Endothelial cell of umbilical vein (primary cell): ENCODE results near the gene KCNMB2. TPM values are rescaled to one million over a fixed set of nuclear protein-coding genes. Genes with fewer than 3 reads are reported as not detected.
A peak's percentile ranks its signal among the peaks of the same experiment; 100 is the strongest.

Experiments
- BruUV-seq: library from RNA; stranded (reverse); fragments of 400-500 nt; replicated peaks from 2 replicates; lab custom pipeline; 2021; lab: Mats Ljungman, UMichigan
- CTCF ChIA-PET: fragments of 300-600, 350-600 bp; sonication (Branson Sonifier 250); formaldehyde crosslinking; loops from one replicate; lab custom pipeline; 2021; ENCODE audit warnings: antibody characterized with exemption, inconsistent platforms; lab: Charles Lee
- POLR2A ChIA-PET: fragments of 300-600, 350-600 bp; sonication (Branson Sonifier 250); formaldehyde crosslinking; loops from one replicate; lab custom pipeline; 2021; ENCODE audit warnings: antibody characterized with exemption, inconsistent platforms; lab: Charles Lee
- DNase-seq: peaks from one replicate; pipeline ENCODE4 v3.0.0-alpha.2; 2011; ENCODE audit warnings: low read depth, low spot score
- FAIRE-seq: peaks from 2 replicates; lab custom pipeline; 2011; peaks lifted over from hg19 to GRCh38; lab: Jason Lieb, UNC
- H2AFZ ChIP-seq: 2 replicates; pipeline ENCODE4 v1.6.0; 2012; ENCODE audit warnings: low read depth, low read length, control low read depth, inconsistent platforms
- H3K27ac ChIP-seq: 2 replicates; pipeline ENCODE4 v1.5.1; 2011; ENCODE audit warnings: low read depth, mild to moderate bottlenecking, control low read depth, low read length, moderate library complexity; ENCODE audit not compliant: insufficient read depth
- H3K27me3 ChIP-seq, 2 experiments: 2 replicates each; pipeline versions ENCODE4 v1.6.0 to v1.6.1; 2011; ENCODE audit warnings: low read length in 2 of 2, mixed read lengths in 1 of 2; ENCODE audit not compliant: control insufficient read depth in 2 of 2, insufficient read depth in 2 of 2
- H3K36me3 ChIP-seq, 2 experiments: 2 replicates in 1 of 2; 3 replicates in 1 of 2; pipeline ENCODE4 v1.5.1; 2011; ENCODE audit warnings: low read length in 2 of 2, mild to moderate bottlenecking in 1 of 2, moderate library complexity in 1 of 2; ENCODE audit not compliant: control insufficient read depth in 2 of 2, insufficient read depth in 2 of 2; ENCODE audit errors: extremely low read depth in 1 of 2
- H3K4me1 ChIP-seq: 3 replicates; pipeline ENCODE4 v1.5.1; 2011; ENCODE audit warnings: mild to moderate bottlenecking, low read length; ENCODE audit not compliant: control insufficient read depth, insufficient read depth; ENCODE audit errors: extremely low read depth
- H3K4me2 ChIP-seq: 2 replicates; pipeline ENCODE4 v1.6.1; 2011; ENCODE audit warnings: low read length, control low read depth, mixed read lengths; ENCODE audit not compliant: insufficient read depth
- H3K4me3 ChIP-seq, 3 experiments: fragments of 200-600 bp in 1 of 3; sonication (generic), shearing (Covaris generic) in 1 of 3; replicated peaks in 1 of 3; 2 replicates each; pipeline ENCODE4 v1.5.1; 2011 to 2016; ENCODE audit warnings: control low read depth in 3 of 3, low read length in 3 of 3, mild to moderate bottlenecking in 2 of 3, inconsistent platforms in 1 of 3, low read depth in 1 of 3, moderate library complexity in 1 of 3; ENCODE audit not compliant: insufficient read depth in 1 of 3
- H3K79me2 ChIP-seq: 2 replicates; pipeline ENCODE4 v1.6.0; 2012; ENCODE audit warnings: low read length, inconsistent platforms; ENCODE audit not compliant: control insufficient read depth, insufficient read depth
- H3K9ac ChIP-seq: replicated peaks from 2 replicates; pipeline ENCODE3; 2011; ENCODE audit warnings: low read length, control low read depth; ENCODE audit not compliant: insufficient read depth; ENCODE audit errors: extremely low read depth
- H3K9me1 ChIP-seq: replicated peaks from 3 replicates; pipeline ENCODE4 v1.6.0; 2011; ENCODE audit warnings: mild to moderate bottlenecking, low read length; ENCODE audit not compliant: control insufficient read depth, insufficient read depth; ENCODE audit errors: extremely low read depth
- H3K9me3 ChIP-seq: replicated peaks from 2 replicates; pipeline ENCODE4 v1.5.1; 2012; ENCODE audit warnings: low read length, inconsistent platforms; ENCODE audit not compliant: control insufficient read depth, insufficient read depth
- H4K20me1 ChIP-seq: replicated peaks from 2 replicates; pipeline ENCODE3; 2011; ENCODE audit warnings: mild to moderate bottlenecking, low read length; ENCODE audit not compliant: control insufficient read depth, insufficient read depth; ENCODE audit errors: extremely low read depth
- EZH2 ChIP-seq: IDR thresholded peaks from 2 replicates; pipeline ENCODE4 v1.6.1; 2012; ENCODE audit warnings: borderline replicate concordance, low read depth, mild to moderate bottlenecking, moderate library complexity, low read length, inconsistent platforms; ENCODE audit not compliant: severe bottlenecking
- FOS ChIP-seq: IDR thresholded peaks from 2 replicates; pipeline ENCODE4 v1.6.1; 2011; ENCODE audit warnings: mild to moderate bottlenecking, low read length, moderate library complexity, borderline replicate concordance; ENCODE audit not compliant: insufficient read depth
- GATA2 ChIP-seq: IDR thresholded peaks from 2 replicates; pipeline ENCODE4 v1.7.0; 2011; ENCODE audit warnings: low read depth, mild to moderate bottlenecking, moderate library complexity, mixed read lengths, low read length; ENCODE audit not compliant: insufficient read length, insufficient read depth
- JUN ChIP-seq: IDR thresholded peaks from 2 replicates; pipeline ENCODE4 v1.6.1; 2011; ENCODE audit warnings: borderline replicate concordance, low read depth; ENCODE audit not compliant: insufficient read length, insufficient read depth
- MYC ChIP-seq: IDR thresholded peaks from one replicate; pipeline ENCODE4 v1.6.1; 2011; ENCODE audit warnings: mild to moderate bottlenecking, low read depth, low read length
- POLR2A ChIP-seq: IDR thresholded peaks from 2 replicates; pipeline ENCODE4 v1.6.1; 2012; ENCODE audit warnings: low read depth, mild to moderate bottlenecking, control low read depth, low read length
- POLR2AphosphoS5 ChIP-seq: IDR thresholded peaks from 2 replicates; pipeline ENCODE4 v1.6.1; 2012; ENCODE audit warnings: low read depth, mild to moderate bottlenecking, control low read depth, low read length, moderate library complexity; ENCODE audit not compliant: insufficient read depth
- dilution Hi-C: fragments of 300-500 bp; cut with MboI; formaldehyde crosslinking; loops from one replicate; pipeline ENCODE4 v1.15.0; 2019; ENCODE audit warnings: low sequenced_read_pairs; ENCODE audit not compliant: extremely low pct_ligation_motif_present
- intact Hi-C: fragments of 100-400 bp; cut with micrococcal nuclease; formaldehyde crosslinking; loops from one replicate; pipeline ENCODE4 v1.10.0; 2022
- polyA plus RNA-seq, 4 experiments: library from polyadenylated mRNA; depleted of rRNA in 3 of 4; stranded (reverse) in 3 of 4; unstranded in 1 of 4; fragments of >200 nt; gene quantifications; 2 replicates each; pipeline versions ENCODE4 v1.2.1 to v1.2.3, GENCODE V29; 2011 to 2012; ENCODE audit warnings: missing spikeins in 1 of 4
- total RNA-seq: library from RNA; stranded (reverse); gene quantifications from 2 replicates; pipeline ENCODE4 v1.2.3, GENCODE V29; 2021
- TF ChIP-seq, protein P1 (sequence below), 2 donors: IDR thresholded peaks; 1 replicate in 1 of 2; 2 replicates in 1 of 2; pipeline ENCODE4 v1.5.1; 2011; ENCODE audit warnings: low read length in 2 of 2, mild to moderate bottlenecking in 2 of 2, moderate library complexity in 2 of 2, control low read depth in 1 of 2, inconsistent platforms in 1 of 2, low read depth in 1 of 2; ENCODE audit not compliant: insufficient read depth in 1 of 2; ENCODE audit errors: extremely low read depth in 1 of 2
- TF ChIP-seq, protein P2 (sequence below): IDR thresholded peaks from 2 replicates; pipeline ENCODE4 v1.6.1; 2011; ENCODE audit not compliant: insufficient read depth, insufficient read length

KCNMB2 gene
- total and polyA plus RNA-seq, 2 donors (not counting 3 experiments of a cell fraction or from before 2014, with no cell fraction given): not detected

DNA sequence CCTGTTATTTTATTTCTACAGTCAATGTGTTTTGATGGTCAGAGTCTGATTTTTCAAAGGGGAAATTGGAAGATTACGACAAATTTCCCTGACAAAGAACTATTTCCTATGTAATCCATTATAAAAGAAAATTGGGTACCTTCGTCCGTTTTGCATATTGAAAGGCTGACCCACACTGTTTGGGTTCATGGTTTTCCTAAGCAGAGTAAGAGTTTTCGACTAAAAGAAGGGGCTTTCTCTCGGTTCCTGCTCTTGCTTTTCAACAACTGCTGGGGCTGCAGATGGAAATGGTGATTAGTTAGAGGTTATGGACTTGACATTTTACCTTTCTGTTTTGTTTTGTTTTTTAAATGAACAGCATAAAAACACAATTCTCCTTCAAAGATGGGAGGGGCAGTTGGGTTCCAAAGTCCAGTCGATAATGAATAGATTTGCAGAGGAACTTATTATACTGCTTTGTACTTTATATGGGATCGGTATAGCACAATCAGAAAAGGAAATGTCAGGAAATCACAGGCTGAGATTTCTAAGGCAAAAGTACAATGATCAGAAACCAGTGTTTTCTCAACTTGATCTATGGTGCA, 978 bp downstream of the KCNMB2 start:
- dilution Hi-C loops (no loop called here), intact Hi-C loops (no loop called here)
- peak; percentile 5 for DNase-seq
- no TSS peak for BruUV-seq
- ChIA-PET CTCF (no interaction called here), POLR2A (no interaction called here)
- peaks cover 16% of the 10 kb centered on the region for H3K4me1 ChIP-seq
- peak overlapping the region; percentile 22 for H2AFZ ChIP-seq
- no peaks in the 10 kb centered on the region for H3K9me3 ChIP-seq
- H3K9me1 ChIP-seq: peaks cover 2% of the 10 kb centered on the region
- no peaks in the 10 kb centered on the region for H3K79me2 ChIP-seq
- peaks cover 2 to 3% of the 10 kb centered on the region in 2 experiments for H3K27me3 ChIP-seq
- no peaks in the 10 kb centered on the region for H3K36me3 ChIP-seq
- H4K20me1 ChIP-seq: no peaks in the 10 kb centered on the region
- H3K4me3 ChIP-seq: peak overlapping the region in 1 of 3 experiments; percentile 67
- TF ChIP-seq GATA2: no peak
- no peak for TF ChIP-seq EZH2
- TF ChIP-seq POLR2A: no peak
- TF ChIP-seq, protein P1, sequence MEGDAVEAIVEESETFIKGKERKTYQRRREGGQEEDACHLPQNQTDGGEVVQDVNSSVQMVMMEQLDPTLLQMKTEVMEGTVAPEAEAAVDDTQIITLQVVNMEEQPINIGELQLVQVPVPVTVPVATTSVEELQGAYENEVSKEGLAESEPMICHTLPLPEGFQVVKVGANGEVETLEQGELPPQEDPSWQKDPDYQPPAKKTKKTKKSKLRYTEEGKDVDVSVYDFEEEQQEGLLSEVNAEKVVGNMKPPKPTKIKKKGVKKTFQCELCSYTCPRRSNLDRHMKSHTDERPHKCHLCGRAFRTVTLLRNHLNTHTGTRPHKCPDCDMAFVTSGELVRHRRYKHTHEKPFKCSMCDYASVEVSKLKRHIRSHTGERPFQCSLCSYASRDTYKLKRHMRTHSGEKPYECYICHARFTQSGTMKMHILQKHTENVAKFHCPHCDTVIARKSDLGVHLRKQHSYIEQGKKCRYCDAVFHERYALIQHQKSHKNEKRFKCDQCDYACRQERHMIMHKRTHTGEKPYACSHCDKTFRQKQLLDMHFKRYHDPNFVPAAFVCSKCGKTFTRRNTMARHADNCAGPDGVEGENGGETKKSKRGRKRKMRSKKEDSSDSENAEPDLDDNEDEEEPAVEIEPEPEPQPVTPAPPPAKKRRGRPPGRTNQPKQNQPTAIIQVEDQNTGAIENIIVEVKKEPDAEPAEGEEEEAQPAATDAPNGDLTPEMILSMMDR (IDR thresholded peaks at IDR 0.05; ENCODE audit: extremely low read depth in 1 of 2, insufficient read depth in 1 of 2, low read depth in 1 of 2, low read length in 2 of 2): no peak
- TF ChIP-seq, protein P2, sequence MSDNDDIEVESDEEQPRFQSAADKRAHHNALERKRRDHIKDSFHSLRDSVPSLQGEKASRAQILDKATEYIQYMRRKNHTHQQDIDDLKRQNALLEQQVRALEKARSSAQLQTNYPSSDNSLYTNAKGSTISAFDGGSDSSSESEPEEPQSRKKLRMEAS: no peak
- no peak for TF ChIP-seq JUN
- no peak for TF ChIP-seq FOS
- no peak for TF ChIP-seq POLR2AphosphoS5
- no peak for TF ChIP-seq MYC
- FAIRE-seq: no peak
- H3K27ac ChIP-seq: no peak overlapping the region
- H3K4me2 ChIP-seq: peak overlapping the region; percentile 80
- no peak overlapping the region for H3K9ac ChIP-seq
